Epithelial cell of esophagus (primary cell): ENCODE results near the gene RABGGTA.

Experiments used
- DNase-seq: peaks from one replicate; pipeline ENCODE4 v3.0.0; 2010; ENCODE audit warnings: low read depth
- H3K4me3 ChIP-seq: 2 replicates; pipeline ENCODE4 v1.5.1; 2011; ENCODE audit warnings: mild to moderate bottlenecking, low read length, control low read depth
- CTCF ChIP-seq: IDR thresholded peaks from 2 replicates; pipeline ENCODE4 v1.5.1; 2011; ENCODE audit warnings: low read depth, mild to moderate bottlenecking, low read length, control low read depth, inconsistent platforms; ENCODE audit not compliant: insufficient read depth; ENCODE audit errors: missing control alignments

The RABGGTA gene

GRCh38 chr14:24253936-24254335 lies 17.5 kb downstream of the RABGGTA start:
- H3K4me3 ChIP-seq = no peak overlapping the region
- no peak for TF ChIP-seq CTCF
- no peak for DNase-seq

- TF ChIP-seq CTCF = no peak
- no peak for DNase-seq
- no peak overlapping the region for H3K4me3 ChIP-seq
These were observed 18.9 kb downstream of the RABGGTA start for GRCh38 chr14:24252289-24253124.

- no peak overlapping the region for H3K4me3 ChIP-seq
- no peak for TF ChIP-seq CTCF
- peak; percentile 39 for DNase-seq
These were observed 19.5 kb downstream of the RABGGTA start for GRCh38 chr14:24251880-24252288.

GRCh38 chr14:24250354-24250753 lies 21.0 kb downstream of the RABGGTA start:
- DNase-seq = no peak
- TF ChIP-seq CTCF = no peak
- no peak overlapping the region for H3K4me3 ChIP-seq

- TF ChIP-seq CTCF = no peak
- DNase-seq = no peak
- no peak overlapping the region for H3K4me3 ChIP-seq
These were observed 22.0 kb downstream of the RABGGTA start for GRCh38 chr14:24249230-24250021.

- H3K4me3 ChIP-seq = no peak overlapping the region
- TF ChIP-seq CTCF = no peak
- DNase-seq = no peak
These were observed 24.0 kb downstream of the RABGGTA start for GRCh38 chr14:24247422-24247821.
